AG04449 (cell line): ENCODE data around the gene WDR44.

ENCODE experiments used
- CTCF ChIA-PET: fragments of 350-600 bp; formaldehyde crosslinking; extraction: SDS; loops from one replicate; lab custom pipeline; 2021; ENCODE audit warnings: antibody characterized with exemption; lab: Yijun Ruan, JAX
- POLR2A ChIA-PET: fragments of 400-600, 350-600 bp; formaldehyde crosslinking; extraction: SDS; loops from one replicate; lab custom pipeline; 2020; ENCODE audit warnings: antibody characterized with exemption, inconsistent platforms; lab: Yijun Ruan, JAX
- DNase-seq: peaks from one replicate; pipeline ENCODE4 v3.0.0-alpha.2; 2010; ENCODE audit warnings: low read depth, low spot score
- H3K4me3 ChIP-seq: 2 replicates; pipeline ENCODE4 v1.5.1; 2011; ENCODE audit warnings: low read depth, mild to moderate bottlenecking, control low read depth, low read length
- TF ChIP-seq, protein P1 (sequence below): IDR thresholded peaks from one replicate; pipeline ENCODE4 v1.5.1; 2011; ENCODE audit warnings: mild to moderate bottlenecking, moderate library complexity, low read length, control low read depth, inconsistent platforms; ENCODE audit not compliant: insufficient read depth; ENCODE audit errors: missing control alignments

The WDR44 gene

DNA sequence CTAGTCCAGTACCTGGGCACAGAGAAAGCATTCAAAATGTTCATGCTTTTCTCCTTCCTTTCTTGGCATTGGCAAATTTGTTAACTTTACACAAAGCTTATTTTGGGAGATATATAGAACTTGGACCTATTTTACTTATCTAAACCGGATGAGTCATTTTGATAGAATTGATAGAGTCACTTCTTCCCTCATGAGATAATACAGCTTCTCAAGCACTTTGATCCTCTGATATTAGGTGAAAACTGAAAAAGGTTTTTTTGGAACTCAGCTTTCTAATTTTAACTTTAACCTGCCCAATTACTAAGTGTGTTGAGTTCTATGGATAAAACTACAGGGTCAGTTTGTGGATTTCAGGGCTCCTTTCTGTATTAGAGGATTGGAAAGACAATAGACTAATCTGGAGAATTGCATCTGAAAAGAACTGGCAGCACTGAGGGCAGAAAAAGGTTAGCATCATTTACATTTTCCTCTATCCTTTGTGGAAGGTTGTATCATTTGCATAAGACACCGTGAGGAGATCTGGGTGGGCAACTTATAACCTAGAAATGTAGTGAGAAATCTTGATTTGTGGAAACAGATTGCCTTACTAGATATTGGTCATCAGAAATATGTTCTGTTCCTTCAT is 2.4 kb downstream of the WDR44 start:
- no peak for DNase-seq
- CTCF ChIA-PET: no interaction called here
- H3K4me3 ChIP-seq: peak overlapping the region; percentile 73
- POLR2A ChIA-PET: no interaction called here
- TF ChIP-seq, protein P1, sequence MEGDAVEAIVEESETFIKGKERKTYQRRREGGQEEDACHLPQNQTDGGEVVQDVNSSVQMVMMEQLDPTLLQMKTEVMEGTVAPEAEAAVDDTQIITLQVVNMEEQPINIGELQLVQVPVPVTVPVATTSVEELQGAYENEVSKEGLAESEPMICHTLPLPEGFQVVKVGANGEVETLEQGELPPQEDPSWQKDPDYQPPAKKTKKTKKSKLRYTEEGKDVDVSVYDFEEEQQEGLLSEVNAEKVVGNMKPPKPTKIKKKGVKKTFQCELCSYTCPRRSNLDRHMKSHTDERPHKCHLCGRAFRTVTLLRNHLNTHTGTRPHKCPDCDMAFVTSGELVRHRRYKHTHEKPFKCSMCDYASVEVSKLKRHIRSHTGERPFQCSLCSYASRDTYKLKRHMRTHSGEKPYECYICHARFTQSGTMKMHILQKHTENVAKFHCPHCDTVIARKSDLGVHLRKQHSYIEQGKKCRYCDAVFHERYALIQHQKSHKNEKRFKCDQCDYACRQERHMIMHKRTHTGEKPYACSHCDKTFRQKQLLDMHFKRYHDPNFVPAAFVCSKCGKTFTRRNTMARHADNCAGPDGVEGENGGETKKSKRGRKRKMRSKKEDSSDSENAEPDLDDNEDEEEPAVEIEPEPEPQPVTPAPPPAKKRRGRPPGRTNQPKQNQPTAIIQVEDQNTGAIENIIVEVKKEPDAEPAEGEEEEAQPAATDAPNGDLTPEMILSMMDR: no peak

DNA sequence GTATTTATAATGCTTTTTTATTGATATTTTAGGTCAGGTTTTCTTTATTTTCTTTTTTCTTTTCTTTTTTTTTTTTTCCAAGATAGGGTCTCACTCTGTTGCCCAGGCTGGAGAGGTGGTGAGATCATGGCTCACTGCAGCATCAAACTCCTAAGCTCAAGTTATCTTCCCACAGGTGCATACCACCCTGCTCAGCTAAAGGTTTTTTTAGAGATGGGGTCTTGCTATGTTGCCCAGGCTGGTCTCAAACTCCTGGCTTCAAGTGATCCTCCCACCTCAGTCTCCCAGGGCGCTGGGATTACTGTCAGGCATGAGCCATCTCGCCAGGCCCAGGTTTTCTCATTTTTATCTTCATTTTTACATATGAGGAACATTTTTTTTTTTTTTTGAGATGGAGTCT is 3.3 kb downstream of the WDR44 start:
- TF ChIP-seq, protein P1: no peak
- CTCF ChIA-PET: no interaction called here
- no peak overlapping the region for H3K4me3 ChIP-seq
- DNase-seq: no peak
- POLR2A ChIA-PET: no interaction called here

DNA sequence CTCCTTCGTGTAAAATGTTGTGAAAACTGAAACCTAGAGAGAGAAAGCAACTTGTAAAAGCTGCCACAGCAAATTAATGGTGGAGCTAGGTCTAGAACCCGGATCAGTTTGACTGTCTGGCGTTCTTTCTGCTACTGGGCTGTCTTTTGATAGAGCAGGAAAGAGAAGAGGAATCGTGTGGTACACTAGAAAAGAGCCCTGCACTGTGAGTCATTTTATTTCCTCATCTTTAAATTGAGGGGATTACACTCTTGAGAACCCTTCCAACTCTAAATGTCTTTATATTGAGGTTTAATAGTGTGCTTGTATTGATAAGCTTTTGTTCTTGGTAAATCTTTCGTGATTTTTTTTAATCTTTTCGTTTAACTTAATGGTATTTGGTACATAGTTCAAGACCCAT is 4.3 kb downstream of the WDR44 start:
- TF ChIP-seq, protein P1: no peak
- ChIA-PET CTCF (no interaction called here), POLR2A (no interaction called here)
- H3K4me3 ChIP-seq: peak overlapping the region; percentile 1; the same call in 1 of the 2 replicates
- DNase-seq: no peak

DNA sequence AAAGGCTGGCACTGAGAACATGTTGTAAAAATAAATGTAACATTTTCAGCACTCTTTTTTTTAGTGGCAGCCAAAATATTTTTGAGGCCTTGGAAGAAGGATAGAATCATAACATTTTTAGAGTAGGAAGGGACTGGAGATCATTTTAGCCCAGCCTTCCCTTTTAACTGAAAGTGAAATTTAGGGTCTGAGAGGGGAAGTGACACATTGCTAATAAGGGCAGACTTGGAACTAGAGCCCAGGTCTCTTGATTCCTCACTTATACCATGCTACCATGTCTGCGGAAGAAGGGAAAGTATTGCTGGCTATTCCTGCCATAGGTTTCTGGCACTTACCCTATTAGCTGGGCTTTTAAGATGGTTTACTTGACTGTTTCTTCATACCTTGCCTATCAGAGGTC is 4.8 kb downstream of the WDR44 start:
- no peak for DNase-seq
- TF ChIP-seq, protein P1: no peak
- CTCF ChIA-PET: interaction anchor here (0.6 kb wide), 1 partner anchor 35 kb away, joined by 3 read pairs; no protein-coding TSS in a partner anchor
- H3K4me3 ChIP-seq: no peak overlapping the region
- POLR2A ChIA-PET: no interaction called here

- ChIA-PET CTCF (no interaction called here), POLR2A (no interaction called here)
- no peak for DNase-seq
- no peak overlapping the region for H3K4me3 ChIP-seq
- TF ChIP-seq, protein P1: no peak
These were observed 6.7 kb downstream of the WDR44 start for GRCh38 chrX:118352566-118352965.

DNA sequence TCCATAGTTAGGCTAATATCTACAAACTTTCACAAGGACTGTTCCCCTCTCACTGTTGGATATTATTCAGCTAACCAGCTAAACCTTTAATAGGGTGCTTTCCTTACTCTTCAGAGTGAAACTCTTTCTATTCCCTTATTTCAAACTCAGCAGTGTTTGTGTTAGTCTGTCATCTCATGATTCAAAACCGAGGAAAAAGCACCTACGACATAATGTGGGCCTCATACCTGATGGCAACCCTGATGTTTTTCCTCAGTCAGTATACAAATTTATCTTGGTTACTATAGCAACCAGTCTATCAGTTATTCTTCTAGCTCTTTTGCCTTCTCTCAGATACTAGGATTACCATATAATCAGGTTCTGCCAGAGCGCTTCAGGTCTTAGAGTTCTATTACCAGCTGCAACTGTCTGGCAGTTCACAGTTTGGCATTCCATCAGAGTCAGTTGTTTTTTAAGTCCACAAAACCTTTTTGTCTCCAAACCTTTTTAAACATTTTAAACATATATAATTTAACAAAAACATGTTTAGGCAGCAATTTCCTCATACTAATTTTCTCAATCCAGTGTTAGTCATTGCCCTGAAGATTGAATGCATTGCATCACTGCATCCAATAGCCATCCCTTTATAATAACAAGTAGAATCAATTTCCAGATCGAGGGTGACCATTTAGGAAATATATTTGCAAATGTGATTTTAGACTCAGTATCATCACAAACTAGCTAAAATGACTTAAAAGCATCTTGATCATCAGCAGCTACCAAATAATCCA is 7.4 kb downstream of the WDR44 start:
- DNase-seq: no peak
- ChIA-PET POLR2A (no interaction called here), CTCF (no interaction called here)
- TF ChIP-seq, protein P1: no peak
- H3K4me3 ChIP-seq: no peak overlapping the region
